H1 (cell line): ENCODE data around the gene ABHD8. TPM values are rescaled to one million over a fixed set of nuclear protein-coding genes. Genes with fewer than 3 reads are reported as not detected.

ENCODE experiments used
- CHD7 ChIP-seq: fragments of 300-600 bp; sonication (generic); IDR thresholded peaks from 2 replicates; pipeline ENCODE4 v1.7.1; 2012; ENCODE audit warnings: low read length, moderate library complexity, mild to moderate bottlenecking, inconsistent platforms; ENCODE audit not compliant: insufficient replicate concordance
- KDM1A ChIP-seq: fragments of 200-600, 300-600 bp; sonication (generic); IDR thresholded peaks from 2 replicates; pipeline ENCODE4 v1.7.1; 2016; ENCODE audit warnings: mild to moderate bottlenecking, low read length, borderline replicate concordance
- polyA plus RNA-seq, 7 experiments: library from polyadenylated mRNA; depleted of rRNA in 3 of 7; stranded (reverse) in 5 of 7; unstranded in 2 of 7; fragments of >200 nt in 5 of 7; fragments of 200-250 nt in 2 of 7; gene quantifications; 1 replicate in 5 of 7; 2 replicates in 1 of 7; 4 replicates in 1 of 7; pipeline versions ENCODE4 v1.2.1 to v1.2.3, GENCODE V29; 2011 to 2013; ENCODE audit warnings: missing spikeins in 2 of 7, mixed read lengths in 2 of 7
- total RNA-seq: library from RNA; stranded (reverse); fragmentation: NEBNext Ultra II Directional; extraction: Animal tissue kit (Norgen Biotek cat#: 25700); gene quantifications from 2 replicates; pipeline ENCODE4 v1.2.1, GENCODE V29; 2021

The ABHD8 gene
- total and polyA plus RNA-seq, 2 of the 8 experiments (the other 6 are each of a cell fraction or from before 2014, with no cell fraction given): 11.3 to 18.7 TPM

GRCh38 chr19:17306285-17306714 lies 3.1 kb upstream of the ABHD8 start (continued):
- TF ChIP-seq CHD7: no peak
- no peak for TF ChIP-seq KDM1A
